Measurements from ENCODE around the gene PRR33. TPM values are rescaled to one million over a fixed set of nuclear protein-coding genes. Genes with fewer than 3 reads are reported as not detected.

The PRR33 gene
- total RNA-seq, 1 experiment from 2014 or later = not detected

- TF ChIP-seq REST (IDR thresholded peaks at IDR 0.05; ENCODE audit: low read depth) (no peak), ZNF274 (IDR thresholded peaks at IDR 0.05; ENCODE audit: low read depth, low read length) (no peak), CEBPB (IDR thresholded peaks at IDR 0.05; ENCODE audit: low read depth) (no peak), ATF3 (IDR thresholded peaks at IDR 0.05) (no peak), POLR2AphosphoS5 (IDR thresholded peaks at IDR 0.05; ENCODE audit: low read depth, low read length) (no peak), EZH2 (IDR thresholded peaks at IDR 0.05) (no peak)
These were observed 48.6 kb downstream of the PRR33 start (continued) for GRCh38 chr11:1843098-1843473.

- intact Hi-C loops (cut with micrococcal nuclease) = no loop called here
- Histone ChIP-seq H3K4me3 (replicated peaks in 1 of 2; ENCODE audit: low read depth in 1 of 2, low read length in 2 of 2) (no peak overlapping the region), H3K27ac (ENCODE audit: low read depth, low read length) (no peak overlapping the region), H3K27me3 (ENCODE audit: insufficient read depth, low read length) (no peaks in the 10 kb centered on the region), H2AFZ (ENCODE audit: low read depth, low read length, poor library complexity, severe bottlenecking) (no peak overlapping the region), H3K4me2 (ENCODE audit: low read length) (no peak overlapping the region), H3K9me3 (ENCODE audit: control insufficient read depth in 1 of 2, insufficient read depth in 1 of 2, low read depth in 1 of 2, low read length in 2 of 2) (no peaks in the 10 kb centered on the region), H3K9me2 (ENCODE audit: insufficient read depth) (no peaks in the 10 kb centered on the region), H3K4me1 (ENCODE audit: control insufficient read depth in 1 of 2, insufficient read depth in 2 of 2, low read length in 2 of 2) (no peaks in the 10 kb centered on the region), H4K20me1 (ENCODE audit: insufficient read depth) (no peaks in the 10 kb centered on the region), H3K36me3 (ENCODE audit: control insufficient read depth in 1 of 2, insufficient read depth in 2 of 2, low read length in 2 of 2) (no peaks in the 10 kb centered on the region), H3K9ac (ENCODE audit: low read length) (no peak overlapping the region), H3K79me2 (ENCODE audit: insufficient read depth, low read length) (no peaks in the 10 kb centered on the region)
- ChIA-PET CTCF (interaction anchor here (0.7 kb wide), 1 partner anchor 34 kb away, joined by 3 read pairs; no protein-coding TSS in a partner anchor), POLR2A (no interaction called here), RAD21 (ENCODE audit: low non-redundant PET in 1 of 2, low total read pairs in 2 of 2, uncharacterized antibody in 2 of 2, unreplicated experiment in 2 of 2) (no interaction called here)
- BruUV-seq (replicated peaks) = no TSS peak
- no peak for ATAC-seq
- no peak for DNase-seq (ENCODE audit: low read depth, low spot score)
- peak; percentile 97 for TF ChIP-seq TCF7L2 (IDR thresholded peaks at IDR 0.05; ENCODE audit: borderline replicate concordance, extremely low read depth, insufficient read depth, insufficient read length)
- TF ChIP-seq ZFX (IDR thresholded peaks at IDR 0.05) = no peak
- TF ChIP-seq SRF (IDR thresholded peaks at IDR 0.05; ENCODE audit: low read depth) = no peak
- TF ChIP-seq CBX3 (IDR thresholded peaks at IDR 0.05; ENCODE audit: low read depth) = no peak
These were observed 49.3 kb downstream of the PRR33 start for GRCh38 chr11:1842149-1843097.
